Keratinocyte (primary cell): ENCODE measurements around the gene RPUSD4. TPM values are rescaled to one million over a fixed set of nuclear protein-coding genes. Genes with fewer than 3 reads are reported as not detected.
"Not testable (repeated sequence)": the region's sequence is repeated elsewhere in the genome, so short reads cannot be mapped to it uniquely, and the experiment has no call there.

Experiments
- DNase-seq: peaks from one replicate; pipeline ENCODE4 v3.0.0-alpha.2; 2011; ENCODE audit warnings: low read depth, missing footprints, low spot score
- FAIRE-seq: peaks from 2 replicates; lab custom pipeline; 2011; peaks lifted over from hg19 to GRCh38; lab: Jason Lieb, UNC
- H2AFZ ChIP-seq: 2 replicates; pipeline ENCODE4 v1.6.0; 2012; ENCODE audit warnings: low read length, control low read depth, inconsistent platforms; ENCODE audit not compliant: control insufficient read depth
- H3K27ac ChIP-seq: 2 replicates; pipeline ENCODE4 v1.5.1; 2011; ENCODE audit warnings: low read length; ENCODE audit not compliant: control insufficient read depth, insufficient read depth
- H3K27me3 ChIP-seq: 3 replicates; pipeline ENCODE4 v1.6.0; 2011; ENCODE audit warnings: low read length; ENCODE audit not compliant: control insufficient read depth, insufficient read depth; ENCODE audit errors: extremely low read depth
- H3K36me3 ChIP-seq, 2 experiments: 2 replicates in 1 of 2; 3 replicates in 1 of 2; pipeline ENCODE4 v1.5.1; 2011; ENCODE audit warnings: low read length in 2 of 2, mild to moderate bottlenecking in 1 of 2; ENCODE audit not compliant: control insufficient read depth in 2 of 2, insufficient read depth in 2 of 2; ENCODE audit errors: extremely low read depth in 1 of 2
- H3K4me1 ChIP-seq: 3 replicates; pipeline ENCODE4 v1.5.1; 2011; ENCODE audit warnings: low read length; ENCODE audit not compliant: control insufficient read depth, insufficient read depth; ENCODE audit errors: extremely low read depth
- H3K4me2 ChIP-seq: 3 replicates; pipeline ENCODE4 v1.6.0; 2011; ENCODE audit warnings: low read depth, low read length; ENCODE audit not compliant: control insufficient read depth, insufficient read depth; ENCODE audit errors: extremely low read depth
- H3K4me3 ChIP-seq, 3 experiments: fragments of 200-600 bp in 1 of 3; sonication (generic) in 1 of 3; 2 replicates in 2 of 3; 3 replicates in 1 of 3; pipeline ENCODE4 v1.5.1; 2011 to 2016; ENCODE audit warnings: low read length in 3 of 3, mild to moderate bottlenecking in 3 of 3, control low read depth in 2 of 3, inconsistent platforms in 1 of 3, low read depth in 1 of 3, mixed read lengths in 1 of 3, mixed run types in 1 of 3, moderate library complexity in 1 of 3; ENCODE audit not compliant: control insufficient read depth in 2 of 3, insufficient read depth in 2 of 3; ENCODE audit errors: extremely low read depth in 1 of 3
- H3K79me2 ChIP-seq: 2 replicates; pipeline ENCODE4 v1.6.0; 2012; ENCODE audit warnings: low read length; ENCODE audit not compliant: control insufficient read depth, insufficient read depth
- H3K9ac ChIP-seq: 3 replicates; pipeline ENCODE4 v1.6.0; 2011; ENCODE audit warnings: low read length; ENCODE audit not compliant: control insufficient read depth, insufficient read depth; ENCODE audit errors: extremely low read depth
- H3K9me1 ChIP-seq: 3 replicates; pipeline ENCODE4 v1.6.0; 2011; ENCODE audit warnings: low read length; ENCODE audit not compliant: control insufficient read depth, insufficient read depth; ENCODE audit errors: extremely low read depth
- H3K9me3 ChIP-seq: 2 replicates; pipeline ENCODE4 v1.5.1; 2012; ENCODE audit warnings: low read depth, low read length; ENCODE audit not compliant: control insufficient read depth
- H4K20me1 ChIP-seq: 3 replicates; pipeline ENCODE4 v1.6.0; 2011; ENCODE audit warnings: low read length; ENCODE audit not compliant: control insufficient read depth, insufficient read depth; ENCODE audit errors: extremely low read depth
- EZH2 ChIP-seq: IDR thresholded peaks from one replicate; pipeline ENCODE4 v1.6.1; 2012; ENCODE audit warnings: inconsistent platforms, mild to moderate bottlenecking, low read length, moderate library complexity
- dilution Hi-C: fragments of 300-500 bp; cut with MboI; formaldehyde crosslinking; loops from one replicate; pipeline ENCODE4 v1.7.0; 2020; ENCODE audit warnings: low sequenced_read_pairs; ENCODE audit not compliant: extremely low pct_ligation_motif_present
- polyA plus RNA-seq, 5 experiments: library from polyadenylated mRNA; depleted of rRNA in 3 of 5; stranded (reverse) in 3 of 5; stranded (forward) in 1 of 5; unstranded in 1 of 5; fragments of >200 nt; gene quantifications; 1 replicate in 1 of 5; 2 replicates in 3 of 5; 3 replicates in 1 of 5; pipeline versions ENCODE4 v1.2.1 to v1.2.3, GENCODE V29; 2011 to 2012; ENCODE audit warnings: missing spikeins in 2 of 5, low read depth in 1 of 5, low replicate concordance in 1 of 5
- TF ChIP-seq, protein P1 (sequence below), 3 experiments: IDR thresholded peaks in 1 of 3; conservative IDR thresholded peaks in 1 of 3; optimal IDR thresholded peaks in 1 of 3; 2 replicates in 2 of 3; 3 replicates in 1 of 3; pipeline versions ENCODE3 to v1.5.1; 2011; ENCODE audit warnings: low read length in 3 of 3, mild to moderate bottlenecking in 3 of 3, moderate library complexity in 2 of 3, control low read depth in 1 of 3, inconsistent platforms in 1 of 3; ENCODE audit not compliant: insufficient read depth in 2 of 3; ENCODE audit errors: extremely low read depth in 1 of 3

Gene RPUSD4
- polyA plus RNA-seq, 1 donor (not counting 4 experiments of a cell fraction or from before 2014, with no cell fraction given): 23.8 TPM

DNA sequence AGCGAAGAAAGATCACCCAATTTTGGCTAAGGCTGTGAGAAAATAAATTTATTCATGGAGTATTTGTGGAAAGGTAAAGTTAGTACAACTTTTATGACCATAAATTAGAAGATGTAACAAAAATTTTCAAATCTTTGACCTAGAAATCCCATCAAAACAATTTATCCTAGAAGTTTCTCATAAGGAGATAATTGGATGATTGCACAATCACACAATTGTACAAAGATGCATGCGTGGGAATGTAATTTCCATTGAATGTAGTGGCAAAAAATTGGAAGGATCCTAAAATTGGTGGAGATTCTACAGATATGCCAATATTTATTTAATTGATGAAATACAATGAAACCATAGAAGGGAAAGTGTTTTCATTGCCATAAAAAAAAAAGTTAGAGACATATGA lies 45.7 kb upstream of the RPUSD4 start:
- no peak overlapping the region for H3K27ac ChIP-seq
- H3K9me3 ChIP-seq: no peaks in the 10 kb centered on the region
- TF ChIP-seq EZH2: no peak
- TF ChIP-seq, protein P1, sequence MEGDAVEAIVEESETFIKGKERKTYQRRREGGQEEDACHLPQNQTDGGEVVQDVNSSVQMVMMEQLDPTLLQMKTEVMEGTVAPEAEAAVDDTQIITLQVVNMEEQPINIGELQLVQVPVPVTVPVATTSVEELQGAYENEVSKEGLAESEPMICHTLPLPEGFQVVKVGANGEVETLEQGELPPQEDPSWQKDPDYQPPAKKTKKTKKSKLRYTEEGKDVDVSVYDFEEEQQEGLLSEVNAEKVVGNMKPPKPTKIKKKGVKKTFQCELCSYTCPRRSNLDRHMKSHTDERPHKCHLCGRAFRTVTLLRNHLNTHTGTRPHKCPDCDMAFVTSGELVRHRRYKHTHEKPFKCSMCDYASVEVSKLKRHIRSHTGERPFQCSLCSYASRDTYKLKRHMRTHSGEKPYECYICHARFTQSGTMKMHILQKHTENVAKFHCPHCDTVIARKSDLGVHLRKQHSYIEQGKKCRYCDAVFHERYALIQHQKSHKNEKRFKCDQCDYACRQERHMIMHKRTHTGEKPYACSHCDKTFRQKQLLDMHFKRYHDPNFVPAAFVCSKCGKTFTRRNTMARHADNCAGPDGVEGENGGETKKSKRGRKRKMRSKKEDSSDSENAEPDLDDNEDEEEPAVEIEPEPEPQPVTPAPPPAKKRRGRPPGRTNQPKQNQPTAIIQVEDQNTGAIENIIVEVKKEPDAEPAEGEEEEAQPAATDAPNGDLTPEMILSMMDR (optimal IDR thresholded peaks at IDR 0.05 in 1 of 3, IDR thresholded peaks at IDR 0.05 in 1 of 3, conservative IDR thresholded peaks at IDR 0.05 in 1 of 3; ENCODE audit: extremely low read depth in 1 of 3, insufficient read depth in 2 of 3, low read length in 3 of 3): no peak
- no peak overlapping the region for H3K9ac ChIP-seq
- dilution Hi-C loops: no loop called here
- peaks cover 3 to 14% of the 10 kb centered on the region in 2 experiments for H3K36me3 ChIP-seq
- H3K27me3 ChIP-seq: no peaks in the 10 kb centered on the region
- DNase-seq: no peak
- H2AFZ ChIP-seq: no peak overlapping the region
- H3K4me2 ChIP-seq: no peak overlapping the region
- no peak for FAIRE-seq
- H4K20me1 ChIP-seq: no peaks in the 10 kb centered on the region
- no peaks in the 10 kb centered on the region for H3K9me1 ChIP-seq
- no peaks in the 10 kb centered on the region for H3K4me1 ChIP-seq
- H3K79me2 ChIP-seq: no peaks in the 10 kb centered on the region
- no peak overlapping the region for H3K4me3 ChIP-seq

DNA sequence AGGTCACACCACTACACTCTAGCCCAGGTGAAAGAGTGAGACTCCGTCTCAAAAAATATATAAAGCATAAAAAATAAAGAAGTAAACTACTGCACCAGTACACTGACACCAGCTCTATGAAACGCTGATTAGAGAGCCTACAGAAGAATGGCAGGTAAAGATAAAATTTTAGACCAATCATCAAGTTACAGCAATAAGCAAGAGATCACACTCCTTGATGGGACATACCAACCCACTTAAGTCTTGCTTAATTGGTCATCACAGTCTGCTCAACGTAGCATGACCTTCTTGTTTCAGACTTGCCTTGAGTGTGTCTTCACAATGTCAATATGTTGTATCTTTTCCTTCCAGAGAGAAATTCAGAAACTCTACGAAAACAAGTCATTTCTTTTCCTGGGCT lies 44.8 kb upstream of the RPUSD4 start:
- no peaks in the 10 kb centered on the region for H3K4me1 ChIP-seq
- no peaks in the 10 kb centered on the region for H3K27me3 ChIP-seq
- H3K36me3 ChIP-seq: peaks cover 3 to 14% of the 10 kb centered on the region in 2 experiments
- no peak overlapping the region for H3K9ac ChIP-seq
- H3K4me3 ChIP-seq: no peak overlapping the region
- H2AFZ ChIP-seq: no peak overlapping the region
- dilution Hi-C loops: no loop called here
- H4K20me1 ChIP-seq: no peaks in the 10 kb centered on the region
- FAIRE-seq (no peak), DNase-seq (no peak)
- no peaks in the 10 kb centered on the region for H3K9me1 ChIP-seq
- no peaks in the 10 kb centered on the region for H3K9me3 ChIP-seq
- no peak overlapping the region for H3K4me2 ChIP-seq
- H3K79me2 ChIP-seq: no peaks in the 10 kb centered on the region
- no peak for TF ChIP-seq EZH2
- TF ChIP-seq, protein P1 (optimal IDR thresholded peaks at IDR 0.05 in 1 of 3, IDR thresholded peaks at IDR 0.05 in 1 of 3, conservative IDR thresholded peaks at IDR 0.05 in 1 of 3; ENCODE audit: extremely low read depth in 1 of 3, insufficient read depth in 2 of 3, low read length in 3 of 3): no peak
- no peak overlapping the region for H3K27ac ChIP-seq

DNA sequence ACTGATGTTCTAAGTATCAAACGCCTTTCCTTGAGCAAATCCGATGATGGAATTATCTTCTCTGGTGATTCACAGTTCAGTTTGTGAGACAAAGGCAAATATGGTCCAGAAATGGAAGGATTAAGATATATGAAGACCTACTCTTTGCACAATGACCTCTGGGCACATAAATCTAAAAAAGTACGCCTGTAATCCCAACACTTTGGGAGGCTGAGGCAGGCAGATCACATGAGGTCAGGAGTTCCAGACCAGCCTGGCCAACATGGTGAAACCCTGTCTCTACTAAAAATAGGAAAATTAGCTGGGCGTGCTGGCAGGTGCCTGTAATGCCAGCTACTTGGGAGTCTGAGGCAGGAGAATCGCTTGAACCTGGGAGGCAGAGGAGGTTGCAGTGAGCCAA lies 44.1 kb upstream of the RPUSD4 start:
- H4K20me1 ChIP-seq, H3K9ac ChIP-seq, H3K27me3 ChIP-seq, dilution Hi-C loops, H3K4me1 ChIP-seq, FAIRE-seq, H3K4me3 ChIP-seq, H3K27ac ChIP-seq, H2AFZ ChIP-seq, H3K9me3 ChIP-seq, H3K9me1 ChIP-seq, H3K4me2 ChIP-seq, DNase-seq, H3K79me2 ChIP-seq: not testable (repeated sequence)
- H3K36me3 ChIP-seq: peaks cover 3 to 11% of the 10 kb centered on the region in 2 experiments
